Prostate gland (tissue), 2 donors: ENCODE results near the gene TFEC. TPM values are rescaled to one million over a fixed set of nuclear protein-coding genes. Genes with fewer than 3 reads are reported as not detected.
"Not testable (repeated sequence)": the region's sequence is repeated elsewhere in the genome, so short reads cannot be mapped to it uniquely, and the experiment has no call there.

Source experiments
- DNase-seq: peaks from one replicate; pipeline ENCODE4 v3.0.0-alpha.2; 2019; ENCODE audit warnings: low spot score
- H3K27ac ChIP-seq, 2 donors: fragments of 200-600 bp; sonication (generic); 2 replicates each; pipeline ENCODE4 v1.5.1; 2017 to 2019
- H3K27me3 ChIP-seq: fragments of 200-600 bp; sonication (generic); replicated peaks from 2 replicates; pipeline ENCODE4 v1.5.1; 2019; ENCODE audit not compliant: insufficient read depth
- H3K36me3 ChIP-seq, 2 donors: fragments of 200-600 bp; sonication (generic); 1 replicate in 1 of 2; 2 replicates in 1 of 2; pipeline versions ENCODE4 v1.5.1 to v1.8.1; 2017 to 2019
- H3K4me1 ChIP-seq: fragments of 200-600 bp; sonication (generic); replicated peaks from 2 replicates; pipeline ENCODE4 v1.5.1; 2019
- H3K4me3 ChIP-seq, 2 donors: fragments of 200-600 bp; sonication (generic); 2 replicates each; pipeline ENCODE4 v1.5.1; 2017 to 2019
- H3K9me3 ChIP-seq: fragments of 200-600 bp; sonication (generic); 2 replicates; pipeline ENCODE4 v1.5.1; 2017
- POLR2A ChIP-seq: fragments of 450-650 bp; IDR thresholded peaks from one replicate; pipeline ENCODE4 v1.6.1; 2016; ENCODE audit warnings: antibody characterized with exemption, mild to moderate bottlenecking
- POLR2AphosphoS5 ChIP-seq: sonication (generic); formaldehyde crosslinking; IDR thresholded peaks from one replicate; pipeline ENCODE4 v1.6.1; 2017; ENCODE audit warnings: antibody characterized with exemption
- WGBS: methylation state at CpG from one replicate; pipeline ENCODE4 v1.1.5; 2018; 5-methylcytosine and 5-hydroxymethylcytosine counted together
- intact Hi-C: fragments of 100-400 bp; cut with DNase I; formaldehyde crosslinking; loops from one replicate; pipeline ENCODE4 v1.14.2; 2022
- total RNA-seq, 2 donors: library from RNA; depleted of rRNA; stranded (reverse); fragments of >200 nt; gene quantifications; one replicate each; pipeline ENCODE4 v1.1.0, GENCODE V29; 2016
- TF ChIP-seq, protein P1 (sequence below), 4 experiments: fragments of 200-600 bp in 2 of 4; fragments of 450-650 bp in 2 of 4; sonication (generic) in 2 of 4; IDR thresholded peaks; 1 replicate in 3 of 4; 2 replicates in 1 of 4; pipeline ENCODE4 v1.5.1; 2016 to 2019; ENCODE audit warnings: antibody characterized with exemption in 4 of 4, mild to moderate bottlenecking in 2 of 4, moderate library complexity in 2 of 4

TFEC gene
- total RNA-seq, 2 donors from 2014 or later, result 0.32 to 0.85 TPM

DNA sequence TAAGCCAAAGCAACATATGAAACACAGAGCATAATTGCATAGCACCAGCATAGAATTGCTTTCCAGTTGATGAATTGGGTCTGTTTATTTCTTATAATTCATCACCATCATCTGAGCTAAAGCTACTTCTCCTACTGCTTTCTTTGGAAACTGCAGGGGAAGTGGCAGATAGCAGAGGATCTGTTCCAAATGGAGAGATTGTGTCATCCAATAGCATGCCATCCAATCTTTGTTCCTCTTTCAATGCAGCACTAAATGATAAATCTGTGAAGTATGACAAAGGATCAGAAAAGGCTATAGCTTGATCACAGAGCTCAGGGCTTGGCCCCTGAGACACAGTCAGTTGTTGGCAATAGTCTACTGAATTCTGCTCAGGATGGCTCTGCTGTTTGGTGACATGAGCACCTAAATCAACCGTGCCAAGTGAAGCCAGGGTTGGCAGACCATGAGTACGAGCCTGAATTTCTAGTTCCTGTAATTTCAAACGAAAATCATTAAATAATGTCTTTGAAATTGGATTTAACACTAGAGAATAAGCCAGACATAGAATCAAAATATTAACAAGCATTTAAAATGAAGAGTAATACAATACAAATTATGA lies 90.0 kb downstream of the TFEC start:
- no peak for DNase-seq
- Histone ChIP-seq H3K4me1 (no peaks in the 10 kb centered on the region), H3K4me3 (no peak overlapping the region), H3K9me3 (no peaks in the 10 kb centered on the region), H3K27me3 (no peaks in the 10 kb centered on the region), H3K36me3 (no peaks in the 10 kb centered on the region), H3K27ac (no peak overlapping the region)
- TF ChIP-seq POLR2A, result no peak
- TF ChIP-seq, protein P1, sequence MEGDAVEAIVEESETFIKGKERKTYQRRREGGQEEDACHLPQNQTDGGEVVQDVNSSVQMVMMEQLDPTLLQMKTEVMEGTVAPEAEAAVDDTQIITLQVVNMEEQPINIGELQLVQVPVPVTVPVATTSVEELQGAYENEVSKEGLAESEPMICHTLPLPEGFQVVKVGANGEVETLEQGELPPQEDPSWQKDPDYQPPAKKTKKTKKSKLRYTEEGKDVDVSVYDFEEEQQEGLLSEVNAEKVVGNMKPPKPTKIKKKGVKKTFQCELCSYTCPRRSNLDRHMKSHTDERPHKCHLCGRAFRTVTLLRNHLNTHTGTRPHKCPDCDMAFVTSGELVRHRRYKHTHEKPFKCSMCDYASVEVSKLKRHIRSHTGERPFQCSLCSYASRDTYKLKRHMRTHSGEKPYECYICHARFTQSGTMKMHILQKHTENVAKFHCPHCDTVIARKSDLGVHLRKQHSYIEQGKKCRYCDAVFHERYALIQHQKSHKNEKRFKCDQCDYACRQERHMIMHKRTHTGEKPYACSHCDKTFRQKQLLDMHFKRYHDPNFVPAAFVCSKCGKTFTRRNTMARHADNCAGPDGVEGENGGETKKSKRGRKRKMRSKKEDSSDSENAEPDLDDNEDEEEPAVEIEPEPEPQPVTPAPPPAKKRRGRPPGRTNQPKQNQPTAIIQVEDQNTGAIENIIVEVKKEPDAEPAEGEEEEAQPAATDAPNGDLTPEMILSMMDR (IDR thresholded peaks at IDR 0.05), result no peak
- no peak for TF ChIP-seq POLR2AphosphoS5
- 43% methylated on average over 3 of the region's 3 CpGs for WGBS
- intact Hi-C loops, result no loop called here

DNA sequence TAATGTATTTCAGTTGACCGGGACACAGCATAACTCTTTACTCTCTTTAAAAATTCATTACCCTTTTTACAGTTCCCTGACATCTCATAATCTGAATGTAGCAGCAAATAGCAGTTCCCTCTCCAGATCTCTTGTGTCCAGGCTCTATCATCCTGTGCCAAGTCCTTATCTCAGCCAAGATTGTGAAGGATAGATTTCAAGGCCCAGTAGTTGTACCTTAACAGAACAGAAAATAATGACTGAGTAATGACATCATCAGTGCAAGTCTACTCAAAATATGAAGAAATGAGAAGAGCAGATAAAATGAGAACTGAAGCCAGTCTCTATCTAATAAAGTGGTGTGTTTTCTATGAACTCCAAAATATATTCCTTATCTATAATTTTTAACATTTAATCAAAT lies 92.6 kb downstream of the TFEC start:
- intact Hi-C loops, result no loop called here
- H3K27me3 ChIP-seq, result no peaks in the 10 kb centered on the region
- H3K4me3 ChIP-seq, result no peak overlapping the region
- no peak overlapping the region for H3K27ac ChIP-seq
- no peak for TF ChIP-seq POLR2A
- TF ChIP-seq POLR2AphosphoS5, result no peak
- TF ChIP-seq, protein P1 (IDR thresholded peaks at IDR 0.05), result no peak
- H3K4me1 ChIP-seq, result no peaks in the 10 kb centered on the region
- H3K9me3 ChIP-seq, result no peaks in the 10 kb centered on the region
- WGBS, result 32% methylated on average over 1 of the region's 1 CpG
- no peaks in the 10 kb centered on the region for H3K36me3 ChIP-seq
- DNase-seq, result no peak

DNA sequence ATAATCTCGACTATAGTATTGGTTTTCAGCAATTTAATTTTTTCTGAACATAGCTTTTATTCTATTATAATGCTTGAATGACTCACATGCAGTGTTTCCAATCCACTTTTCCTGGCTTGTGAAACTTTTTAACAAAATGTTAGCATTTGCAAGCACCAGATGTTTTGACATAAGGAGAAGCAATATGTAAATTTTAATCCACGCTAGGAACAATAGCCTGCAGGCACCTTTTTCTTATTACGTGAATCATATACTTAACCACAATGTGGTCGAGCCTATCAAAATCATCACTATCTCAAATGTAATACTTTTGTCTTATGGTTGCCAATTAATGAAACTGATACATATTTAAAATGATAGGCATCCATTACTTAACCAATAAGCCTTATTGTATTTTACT lies 97.1 kb downstream of the TFEC start:
- no peaks in the 10 kb centered on the region for H3K4me1 ChIP-seq
- H3K9me3 ChIP-seq, result no peaks in the 10 kb centered on the region
- no peak for DNase-seq
- H3K4me3 ChIP-seq, result no peak overlapping the region
- TF ChIP-seq, protein P1 (IDR thresholded peaks at IDR 0.05), result no peak
- no peak for TF ChIP-seq POLR2A
- intact Hi-C loops, result no loop called here
- H3K36me3 ChIP-seq, result no peaks in the 10 kb centered on the region
- no peaks in the 10 kb centered on the region for H3K27me3 ChIP-seq
- H3K27ac ChIP-seq, result no peak overlapping the region
- 89% methylated on average over 4 of the region's 4 CpGs for WGBS

DNA sequence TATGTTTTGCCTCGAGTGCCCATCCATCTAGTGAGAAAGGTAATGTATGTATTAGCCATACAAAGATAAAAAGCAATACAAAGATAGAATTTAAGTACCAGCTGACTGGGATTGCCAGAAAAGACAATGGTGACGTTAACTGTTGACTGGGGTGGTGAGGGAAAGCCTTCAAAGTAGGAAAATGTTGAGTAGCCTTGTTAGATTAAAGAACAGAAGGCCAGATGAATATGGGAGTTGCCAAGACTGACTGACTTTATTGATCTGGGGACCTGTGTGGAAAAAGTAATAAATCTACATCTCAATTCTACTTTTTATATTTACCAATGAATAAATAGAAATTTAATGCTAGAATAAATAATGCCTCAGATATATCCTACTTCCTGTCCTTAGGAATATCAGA lies 97.7 kb downstream of the TFEC start:
- no peak for DNase-seq
- intact Hi-C loops, result no loop called here
- Histone ChIP-seq H3K36me3 (no peaks in the 10 kb centered on the region), H3K27me3 (no peaks in the 10 kb centered on the region), H3K4me3 (no peak overlapping the region), H3K4me1 (no peaks in the 10 kb centered on the region), H3K27ac (no peak overlapping the region), H3K9me3 (no peaks in the 10 kb centered on the region)
- TF ChIP-seq, protein P1 (IDR thresholded peaks at IDR 0.05), result no peak
- TF ChIP-seq POLR2AphosphoS5 (no peak), POLR2A (no peak)
- whole genome bisulfite sequencing, result 60% methylated on average over 2 of the region's 2 CpGs

DNA sequence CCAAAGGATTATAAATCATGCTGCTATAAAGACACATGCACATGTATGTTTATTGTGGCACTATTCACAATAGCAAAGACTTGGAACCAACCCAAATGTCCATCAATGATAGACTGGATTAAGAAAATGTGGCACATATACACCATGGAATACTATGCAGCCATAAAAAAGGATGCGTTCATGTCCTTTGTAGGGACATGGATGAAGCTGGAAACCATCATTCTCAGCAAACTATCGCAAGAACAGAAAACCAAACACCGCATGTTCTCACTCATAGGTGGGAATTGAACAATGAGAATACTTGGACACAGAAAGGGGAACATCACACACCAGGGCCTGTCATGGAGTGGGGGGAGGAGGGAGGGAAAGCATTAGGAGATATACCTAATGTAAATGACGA lies 100.4 kb downstream of the TFEC start:
- not testable (repeated sequence) for H3K27ac ChIP-seq

DNA sequence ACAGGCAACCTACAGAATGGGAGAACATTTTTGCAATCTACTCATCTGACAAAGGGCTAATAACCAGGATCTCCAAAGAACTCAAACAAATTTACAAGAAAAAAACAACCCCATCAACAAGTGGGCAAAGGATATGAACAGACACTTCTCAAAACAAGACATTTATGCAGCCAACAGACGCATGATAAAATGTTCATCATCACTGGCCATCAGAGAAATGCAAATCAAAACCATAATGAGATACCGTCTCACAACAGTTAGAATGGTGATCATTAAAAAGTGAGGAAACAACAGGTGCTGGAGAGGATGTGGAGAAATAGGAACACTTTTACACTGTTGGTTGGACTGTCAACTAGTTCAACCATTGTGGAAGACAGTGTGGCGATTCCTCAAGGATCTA lies 100.8 kb downstream of the TFEC start:
- H3K27me3 ChIP-seq, H3K36me3 ChIP-seq, intact Hi-C loops, H3K4me1 ChIP-seq, H3K4me3 ChIP-seq, DNase-seq, H3K27ac ChIP-seq, H3K9me3 ChIP-seq: not testable (repeated sequence)
- 93% methylated on average over 3 of the region's 3 CpGs for WGBS

More for the DNA sequence above, 100.4 kb downstream of the TFEC start:
- H3K4me3 ChIP-seq, H3K9me3 ChIP-seq, H3K27me3 ChIP-seq, DNase-seq, H3K4me1 ChIP-seq, intact Hi-C loops, H3K36me3 ChIP-seq: not testable (repeated sequence)
- WGBS, result 98% methylated on average over 4 of the region's 4 CpGs
